ENCODE measurements around the gene OGFOD1. TPM values are rescaled to one million over a fixed set of nuclear protein-coding genes. Genes with fewer than 3 reads are reported as not detected.

The OGFOD1 gene
- total and polyA plus RNA-seq, 10 of the 15 experiments (the other 5 are each of a cell fraction or from before 2014, with no cell fraction given): 31.4 to 119 (median 51.6) TPM

- TF ChIP-seq NR2C1 (IDR thresholded peaks at IDR 0.05): no peak
- no peak for TF ChIP-seq NR2C2 (IDR thresholded peaks at IDR 0.05; ENCODE audit: borderline replicate concordance, control insufficient read depth, insufficient read length, low read depth)
- no peak for TF ChIP-seq HDAC6 (IDR thresholded peaks at IDR 0.05; ENCODE audit: unreplicated experiment)
- no peak for TF ChIP-seq E4F1 (IDR thresholded peaks at IDR 0.05; ENCODE audit: borderline replicate concordance, partially characterized antibody)
- TF ChIP-seq ZNF207 (IDR thresholded peaks at IDR 0.05; ENCODE audit: borderline replicate concordance): peak; percentile 75; the same call in 1 of the 2 replicates
- no peak for TF ChIP-seq ZNF622 (IDR thresholded peaks at IDR 0.05)
- TF ChIP-seq SIN3A (IDR thresholded peaks at IDR 0.05; ENCODE audit: low read depth, low read length): no peak; the same call in 1 of the 2 replicates
- peak; percentile 29 for TF ChIP-seq MEF2B (IDR thresholded peaks at IDR 0.05; ENCODE audit: partially characterized antibody, poor library complexity, severe bottlenecking)
- peak; percentile 68 for TF ChIP-seq ZNF687 (IDR thresholded peaks at IDR 0.05)
- no peak for TF ChIP-seq CHD2 (IDR thresholded peaks at IDR 0.05; ENCODE audit: borderline replicate concordance, low read depth, low read length)
- no peak for TF ChIP-seq PRDM15 (CRISPR knock-in tag; IDR thresholded peaks at IDR 0.05)
- TF ChIP-seq RELB (IDR thresholded peaks at IDR 0.05; ENCODE audit: low read depth): 0 out of 2 replicates have a peak, but pooled peaks have one; percentile 23
- TF ChIP-seq POLR2AphosphoS2 (IDR thresholded peaks at IDR 0.05; ENCODE audit: low read depth, low read length): 0 out of 2 replicates have a peak, but pooled peaks have one; percentile 24
- TF ChIP-seq CREB1 (IDR thresholded peaks at IDR 0.05; ENCODE audit: low read depth): no peak
- peak; percentile 24 to 37; a peak in 2 of 4 replicates for TF ChIP-seq IKZF2 (IDR thresholded peaks at IDR 0.05)
Measured at GRCh38 chr16:56519459-56520250, 68.3 kb downstream of the OGFOD1 start, which contains the start of gene BBS2 (continued).

Data from GM12878 (cell line).